ENCODE measurements around the gene TBC1D22A.

TBC1D22A gene

GRCh38 chr22:47059701-47060161 lies 297.3 kb downstream of the TBC1D22A start:
- no peaks in the 10 kb centered on the region for H3K9me3 ChIP-seq (ENCODE audit: insufficient read depth, low read length)
- peaks cover 48% of the 10 kb centered on the region for H3K36me3 ChIP-seq (replicated peaks; ENCODE audit: low read depth, low read length)
- TF ChIP-seq CTCF (IDR thresholded peaks at IDR 0.05; ENCODE audit: low read depth, low read length): no peak
- TF ChIP-seq EZH2phosphoT487 (IDR thresholded peaks at IDR 0.05; ENCODE audit: low read depth): no peak
- H3K27ac ChIP-seq (ENCODE audit: low read length): peak overlapping the region; percentile 32
- H3K27me3 ChIP-seq (ENCODE audit: low read depth, low read length): no peaks in the 10 kb centered on the region
- peaks cover 26% of the 10 kb centered on the region for H3K4me1 ChIP-seq (ENCODE audit: low read length)
- no peak overlapping the region for H2AFZ ChIP-seq (ENCODE audit: low read depth, low read length)
- peak overlapping the region; percentile 8 for H3K9ac ChIP-seq (ENCODE audit: low read length)
- H3K79me2 ChIP-seq (ENCODE audit: low read length): no peaks in the 10 kb centered on the region
- H3K4me3 ChIP-seq (ENCODE audit: low read length): peak overlapping the region; percentile 13
- peak overlapping the region; percentile 62 for H3K4me2 ChIP-seq (ENCODE audit: low read length)
- peaks cover 74% of the 10 kb centered on the region for H4K20me1 ChIP-seq (ENCODE audit: insufficient read depth, low read length)

GRCh38 chr22:47060718-47061117 lies 298.3 kb downstream of the TBC1D22A start:
- peaks cover 26% of the 10 kb centered on the region for H3K4me1 ChIP-seq (ENCODE audit: low read length)
- TF ChIP-seq CTCF (IDR thresholded peaks at IDR 0.05; ENCODE audit: low read depth, low read length) (no peak), EZH2phosphoT487 (IDR thresholded peaks at IDR 0.05; ENCODE audit: low read depth) (no peak)
- H3K79me2 ChIP-seq (ENCODE audit: low read length): no peaks in the 10 kb centered on the region
- H3K4me2 ChIP-seq (ENCODE audit: low read length): no peak overlapping the region
- H3K27me3 ChIP-seq (ENCODE audit: low read depth, low read length): no peaks in the 10 kb centered on the region
- H3K9ac ChIP-seq (ENCODE audit: low read length): no peak overlapping the region
- H3K4me3 ChIP-seq (ENCODE audit: low read length): no peak overlapping the region
- peaks cover 48% of the 10 kb centered on the region for H3K36me3 ChIP-seq (replicated peaks; ENCODE audit: low read depth, low read length)
- peaks cover 66% of the 10 kb centered on the region for H4K20me1 ChIP-seq (ENCODE audit: insufficient read depth, low read length)
- no peaks in the 10 kb centered on the region for H3K9me3 ChIP-seq (ENCODE audit: insufficient read depth, low read length)
- no peak overlapping the region for H2AFZ ChIP-seq (ENCODE audit: low read depth, low read length)
- H3K27ac ChIP-seq (ENCODE audit: low read length): no peak overlapping the region

- H2AFZ ChIP-seq (ENCODE audit: low read depth, low read length): no peak overlapping the region
- no peak overlapping the region for H3K4me3 ChIP-seq (ENCODE audit: low read length)
- H3K36me3 ChIP-seq (replicated peaks; ENCODE audit: low read depth, low read length): peaks cover 47% of the 10 kb centered on the region
- H3K9me3 ChIP-seq (ENCODE audit: insufficient read depth, low read length): no peaks in the 10 kb centered on the region
- H4K20me1 ChIP-seq (ENCODE audit: insufficient read depth, low read length): peaks cover 63% of the 10 kb centered on the region
- no peak overlapping the region for H3K27ac ChIP-seq (ENCODE audit: low read length)
- no peak overlapping the region for H3K4me2 ChIP-seq (ENCODE audit: low read length)
- H3K9ac ChIP-seq (ENCODE audit: low read length): no peak overlapping the region
- no peaks in the 10 kb centered on the region for H3K27me3 ChIP-seq (ENCODE audit: low read depth, low read length)
- TF ChIP-seq CTCF (IDR thresholded peaks at IDR 0.05; ENCODE audit: low read depth, low read length) (no peak), EZH2phosphoT487 (IDR thresholded peaks at IDR 0.05; ENCODE audit: low read depth) (no peak)
- H3K79me2 ChIP-seq (ENCODE audit: low read length): no peaks in the 10 kb centered on the region
- H3K4me1 ChIP-seq (ENCODE audit: low read length): peaks cover 26% of the 10 kb centered on the region
These were observed 298.8 kb downstream of the TBC1D22A start for GRCh38 chr22:47061226-47061625.

GRCh38 chr22:47062126-47062525 lies 299.7 kb downstream of the TBC1D22A start:
- H3K4me3 ChIP-seq (ENCODE audit: low read length): no peak overlapping the region
- no peak overlapping the region for H3K27ac ChIP-seq (ENCODE audit: low read length)
- H4K20me1 ChIP-seq (ENCODE audit: insufficient read depth, low read length): peaks cover 60% of the 10 kb centered on the region
- no peaks in the 10 kb centered on the region for H3K27me3 ChIP-seq (ENCODE audit: low read depth, low read length)
- TF ChIP-seq EZH2phosphoT487 (IDR thresholded peaks at IDR 0.05; ENCODE audit: low read depth) (no peak), CTCF (IDR thresholded peaks at IDR 0.05; ENCODE audit: low read depth, low read length) (no peak)
- H3K79me2 ChIP-seq (ENCODE audit: low read length): no peaks in the 10 kb centered on the region
- no peaks in the 10 kb centered on the region for H3K9me3 ChIP-seq (ENCODE audit: insufficient read depth, low read length)
- H2AFZ ChIP-seq (ENCODE audit: low read depth, low read length): no peak overlapping the region
- H3K4me1 ChIP-seq (ENCODE audit: low read length): peaks cover 26% of the 10 kb centered on the region
- peaks cover 43% of the 10 kb centered on the region for H3K36me3 ChIP-seq (replicated peaks; ENCODE audit: low read depth, low read length)
- H3K4me2 ChIP-seq (ENCODE audit: low read length): no peak overlapping the region
- no peak overlapping the region for H3K9ac ChIP-seq (ENCODE audit: low read length)

All from OCI-LY3 (cell line).